GM10248 (cell line): Measurements from ENCODE around the gene TTYH3.

Source experiments
- CTCF ChIA-PET: fragments of 300-600 bp; sonication (Branson Sonifier 250); formaldehyde crosslinking; extraction: SDS; loops from one replicate; lab custom pipeline; 2021; ENCODE audit warnings: antibody characterized with exemption; lab: Yijun Ruan, JAX
- POLR2A ChIA-PET: fragments of 350-650 bp; sonication (Branson Sonifier 250); formaldehyde crosslinking; extraction: SDS; loops from one replicate; lab custom pipeline; 2020; ENCODE audit warnings: antibody characterized with exemption; lab: Yijun Ruan, JAX
- DNase-seq: peaks from one replicate; pipeline ENCODE4 v3.0.0; 2012; ENCODE audit errors: extremely low spot score
- TF ChIP-seq, protein P1 (sequence below): IDR thresholded peaks from 2 replicates; pipeline ENCODE4 v1.5.1; 2012; ENCODE audit warnings: mild to moderate bottlenecking, low read depth; ENCODE audit errors: extremely low read depth, missing control alignments, control extremely low read depth

The TTYH3 gene

DNA sequence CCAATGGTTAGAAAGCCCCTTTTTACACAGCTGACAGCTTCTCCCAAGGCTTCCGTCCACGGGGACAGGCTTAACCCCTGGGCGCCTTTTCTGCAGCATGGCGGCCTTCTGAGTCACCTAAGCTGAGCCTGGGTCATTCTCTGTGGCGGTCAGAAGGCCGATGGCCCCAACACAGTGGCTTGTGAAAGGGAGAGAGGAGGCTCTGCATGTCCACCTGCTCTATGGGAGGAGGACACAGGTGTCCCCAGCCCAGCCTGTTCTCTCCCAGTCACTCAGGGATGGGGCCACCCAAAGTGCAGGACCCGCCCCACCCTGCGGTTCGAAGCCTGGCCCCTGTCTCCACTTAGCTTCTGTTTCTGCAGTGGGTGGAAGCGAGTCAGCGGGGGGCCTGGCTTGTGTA, 20.4 kb upstream of the TTYH3 start:
- no peak for DNase-seq
- POLR2A ChIA-PET, result no interaction called here
- CTCF ChIA-PET, result interaction anchor here (1.0 to 1.6 kb wide), 4 partner anchors 10 to 60 kb away, joined by 3 to 5 read pairs (median 3); no protein-coding TSS in a partner anchor
- TF ChIP-seq, protein P1, sequence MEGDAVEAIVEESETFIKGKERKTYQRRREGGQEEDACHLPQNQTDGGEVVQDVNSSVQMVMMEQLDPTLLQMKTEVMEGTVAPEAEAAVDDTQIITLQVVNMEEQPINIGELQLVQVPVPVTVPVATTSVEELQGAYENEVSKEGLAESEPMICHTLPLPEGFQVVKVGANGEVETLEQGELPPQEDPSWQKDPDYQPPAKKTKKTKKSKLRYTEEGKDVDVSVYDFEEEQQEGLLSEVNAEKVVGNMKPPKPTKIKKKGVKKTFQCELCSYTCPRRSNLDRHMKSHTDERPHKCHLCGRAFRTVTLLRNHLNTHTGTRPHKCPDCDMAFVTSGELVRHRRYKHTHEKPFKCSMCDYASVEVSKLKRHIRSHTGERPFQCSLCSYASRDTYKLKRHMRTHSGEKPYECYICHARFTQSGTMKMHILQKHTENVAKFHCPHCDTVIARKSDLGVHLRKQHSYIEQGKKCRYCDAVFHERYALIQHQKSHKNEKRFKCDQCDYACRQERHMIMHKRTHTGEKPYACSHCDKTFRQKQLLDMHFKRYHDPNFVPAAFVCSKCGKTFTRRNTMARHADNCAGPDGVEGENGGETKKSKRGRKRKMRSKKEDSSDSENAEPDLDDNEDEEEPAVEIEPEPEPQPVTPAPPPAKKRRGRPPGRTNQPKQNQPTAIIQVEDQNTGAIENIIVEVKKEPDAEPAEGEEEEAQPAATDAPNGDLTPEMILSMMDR, result no peak

DNA sequence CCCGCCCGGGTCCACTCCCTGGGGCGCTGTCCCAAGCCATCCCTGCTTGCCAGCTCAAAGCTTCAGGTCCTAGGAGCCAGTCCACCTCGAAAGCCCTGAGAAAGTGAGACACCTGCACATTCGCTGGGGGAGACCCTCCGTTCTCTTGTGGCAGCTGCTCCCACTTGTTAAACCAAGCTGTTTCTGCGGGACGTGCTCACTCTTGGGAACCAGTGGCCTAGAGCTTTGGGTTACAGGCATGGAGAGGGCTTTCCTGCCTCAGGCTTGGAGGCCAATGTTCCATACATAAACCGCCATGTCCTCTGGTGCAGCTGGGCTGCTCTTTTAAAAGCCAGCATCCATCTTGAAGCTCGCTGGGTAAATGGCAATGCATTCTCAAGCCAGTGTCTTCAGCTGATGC, 19.9 kb upstream of the TTYH3 start:
- ChIA-PET POLR2A (no interaction called here), CTCF (interaction anchor here (1.2 kb wide), 3 partner anchors 13 to 44 kb away, joined by 3 read pairs; no protein-coding TSS in a partner anchor)
- no peak for DNase-seq
- TF ChIP-seq, protein P1, result no peak

DNA sequence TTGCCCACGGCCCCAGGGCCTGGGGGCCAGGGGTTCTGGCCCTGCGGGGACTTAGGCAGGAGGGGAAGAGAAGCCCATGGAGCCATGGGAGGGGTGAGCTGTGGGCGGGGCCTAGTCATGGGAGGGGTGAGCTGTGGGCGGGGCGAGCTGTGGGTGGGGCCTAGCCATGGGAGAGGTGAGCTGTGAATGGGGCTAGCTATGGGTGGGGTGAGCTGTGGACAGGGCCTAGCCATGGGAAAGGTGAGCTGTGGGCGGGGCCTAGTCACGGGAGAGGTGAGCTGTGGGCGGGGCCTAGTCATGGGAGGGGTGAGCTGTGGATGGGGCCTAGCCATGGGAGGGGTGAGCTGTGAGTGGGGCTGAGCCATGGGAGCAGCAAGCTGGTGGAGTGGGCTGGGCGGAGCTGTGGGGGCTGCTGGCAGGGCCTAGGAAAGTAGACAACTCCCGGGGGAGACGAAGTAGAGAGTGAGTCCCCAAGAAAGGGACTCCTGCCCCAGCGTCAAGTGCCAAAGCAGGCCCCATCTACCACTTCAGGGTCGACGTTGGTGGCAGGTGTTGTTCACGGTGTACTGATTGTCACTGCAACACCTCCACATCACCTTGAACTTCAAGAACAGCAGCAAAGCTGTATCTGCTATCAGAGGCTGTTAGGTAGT, 19.2 kb upstream of the TTYH3 start:
- TF ChIP-seq, protein P1, result no peak
- ChIA-PET CTCF (interaction anchor here (1.2 kb wide), 3 partner anchors 12 to 45 kb away, joined by 3 read pairs; no protein-coding TSS in a partner anchor), POLR2A (no interaction called here)
- no peak for DNase-seq

DNA sequence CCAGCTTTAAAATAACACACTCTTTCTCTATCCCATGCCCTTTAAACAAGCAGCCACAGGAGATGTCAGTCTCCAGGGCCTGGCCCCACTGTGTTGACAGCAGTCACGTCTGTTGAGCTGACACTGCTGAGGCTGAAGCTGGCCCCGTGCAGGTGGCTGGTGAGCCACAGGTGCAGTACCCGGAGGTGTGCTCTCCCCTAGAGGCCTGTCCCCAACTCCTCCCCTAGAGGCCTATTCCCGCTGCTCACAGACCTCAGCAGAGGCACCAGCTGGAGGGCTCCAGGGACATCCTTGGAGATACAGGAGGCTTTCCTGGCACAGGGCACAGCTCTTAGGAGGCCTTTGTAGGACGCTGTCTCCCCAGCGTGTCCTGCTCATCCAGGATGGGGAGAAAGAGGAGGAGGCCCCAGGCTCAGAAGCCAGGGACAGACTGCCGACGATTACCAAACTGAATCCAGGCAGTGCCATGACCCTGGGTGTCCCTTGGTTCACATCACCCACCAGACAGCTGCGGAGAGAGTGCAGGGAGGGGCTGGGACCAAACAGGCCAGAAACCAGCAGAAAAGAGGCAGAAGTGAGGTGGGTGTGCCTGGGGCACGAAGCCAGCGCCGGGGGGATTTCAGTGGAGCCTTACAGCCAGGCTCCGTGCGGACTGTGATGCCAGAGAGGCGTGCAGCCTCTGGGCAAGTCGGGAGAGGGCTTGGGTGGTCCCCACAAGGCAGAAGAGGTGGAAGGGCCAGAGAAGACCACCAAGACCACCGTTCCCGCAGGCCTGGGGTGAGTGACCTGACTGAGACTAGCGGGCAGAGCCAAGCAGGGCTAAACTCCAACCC, 18.5 kb upstream of the TTYH3 start:
- TF ChIP-seq, protein P1, result no peak
- POLR2A ChIA-PET, result no interaction called here
- no peak for DNase-seq
- CTCF ChIA-PET, result interaction anchor here (1.0 to 1.5 kb wide), 4 partner anchors 16 to 145 kb away, joined by 3 to 4 read pairs (median 3); no protein-coding TSS in a partner anchor

DNA sequence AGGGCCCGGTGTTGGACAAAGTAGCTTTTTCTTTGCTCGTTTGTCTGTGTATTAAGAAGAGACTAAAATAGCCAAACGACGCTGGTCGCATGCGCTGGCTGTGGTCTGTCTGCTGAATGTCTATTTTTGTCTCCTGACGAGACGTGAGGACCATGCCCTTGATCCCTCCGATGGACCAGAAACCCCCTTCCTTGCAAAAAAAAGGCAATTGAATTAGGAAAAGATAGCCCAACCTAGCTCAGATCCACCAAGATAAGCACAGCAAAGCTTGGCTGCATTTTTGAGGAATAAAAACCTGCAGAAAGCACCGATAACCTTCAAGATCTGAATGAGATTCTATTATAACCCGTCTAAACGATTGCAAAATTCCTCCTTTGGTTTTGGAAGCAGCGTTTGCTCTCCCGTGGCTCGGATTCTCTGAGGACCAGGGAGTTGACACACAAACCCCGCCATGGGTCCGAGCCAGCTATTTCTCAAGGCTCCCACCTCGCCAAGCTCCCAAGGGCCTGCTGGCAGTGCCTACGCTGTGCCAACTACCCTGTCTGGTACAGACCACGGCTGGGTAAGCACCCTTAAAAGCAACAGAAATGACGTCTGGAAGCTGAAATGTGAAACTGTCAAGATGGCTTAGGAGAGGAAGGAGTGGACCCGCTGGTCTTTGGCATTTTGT, 17.7 kb upstream of the TTYH3 start:
- ChIA-PET POLR2A (no interaction called here), CTCF (interaction anchor here (1.0 to 1.5 kb wide), 3 partner anchors 17 to 146 kb away, joined by 3 to 4 read pairs (median 3); no protein-coding TSS in a partner anchor)
- no peak for DNase-seq
- TF ChIP-seq, protein P1, result no peak

DNA sequence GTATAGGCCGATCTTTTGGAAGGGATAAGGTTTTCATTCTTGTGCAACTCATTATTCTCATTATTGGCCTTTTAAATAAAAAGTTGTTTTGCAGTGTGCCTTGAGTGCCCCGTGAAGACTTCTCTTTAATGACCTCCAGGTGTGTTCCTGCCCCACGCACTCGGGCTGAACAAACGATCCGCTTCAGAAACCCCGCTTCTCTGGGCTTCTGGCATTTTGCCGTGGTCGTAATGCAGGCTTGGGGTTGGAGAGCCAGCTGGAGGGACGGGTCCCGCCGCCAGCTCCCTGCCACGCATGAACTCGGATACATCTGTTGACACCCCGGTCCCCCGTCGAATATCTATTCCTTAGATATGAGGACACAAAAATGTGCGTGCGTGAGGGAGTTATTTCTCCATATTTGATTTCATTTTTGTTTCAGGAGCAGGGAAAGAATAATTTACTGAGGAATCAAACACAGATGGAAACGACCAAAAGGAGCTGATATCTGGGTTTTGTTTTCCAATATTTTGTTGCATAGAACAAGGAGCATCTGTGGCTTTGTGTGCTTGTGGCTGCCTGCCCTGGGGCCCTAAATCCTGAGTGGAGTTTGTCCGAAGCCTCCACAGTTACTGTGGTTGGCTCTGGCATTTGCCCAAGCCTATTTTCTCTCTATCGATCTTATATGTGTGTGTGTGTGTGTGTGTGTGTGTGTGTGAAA, 17.0 kb upstream of the TTYH3 start:
- POLR2A ChIA-PET, result no interaction called here
- TF ChIP-seq, protein P1, result no peak
- DNase-seq, result no peak
- CTCF ChIA-PET, result interaction anchor here (1.0 to 1.5 kb wide), 2 partner anchors 56 to 146 kb away, joined by 3 to 4 read pairs; no protein-coding TSS in a partner anchor
